GM19023 (cell line): Measurements from ENCODE around the gene METRNL.
A peak's percentile ranks its signal among the peaks of the same experiment; 100 is the strongest.
"Not testable (repeated sequence)": the region's sequence is repeated elsewhere in the genome, so short reads cannot be mapped to it uniquely, and the experiment has no call there.

Experiments
- ATAC-seq: cut with Tn5 transposase; IDR thresholded peaks from one replicate; pipeline ENCODE4 v1.9.1; 2021; ENCODE audit warnings: mild to moderate bottlenecking, moderate library complexity; ENCODE audit not compliant: unreplicated experiment

The METRNL gene

DNA sequence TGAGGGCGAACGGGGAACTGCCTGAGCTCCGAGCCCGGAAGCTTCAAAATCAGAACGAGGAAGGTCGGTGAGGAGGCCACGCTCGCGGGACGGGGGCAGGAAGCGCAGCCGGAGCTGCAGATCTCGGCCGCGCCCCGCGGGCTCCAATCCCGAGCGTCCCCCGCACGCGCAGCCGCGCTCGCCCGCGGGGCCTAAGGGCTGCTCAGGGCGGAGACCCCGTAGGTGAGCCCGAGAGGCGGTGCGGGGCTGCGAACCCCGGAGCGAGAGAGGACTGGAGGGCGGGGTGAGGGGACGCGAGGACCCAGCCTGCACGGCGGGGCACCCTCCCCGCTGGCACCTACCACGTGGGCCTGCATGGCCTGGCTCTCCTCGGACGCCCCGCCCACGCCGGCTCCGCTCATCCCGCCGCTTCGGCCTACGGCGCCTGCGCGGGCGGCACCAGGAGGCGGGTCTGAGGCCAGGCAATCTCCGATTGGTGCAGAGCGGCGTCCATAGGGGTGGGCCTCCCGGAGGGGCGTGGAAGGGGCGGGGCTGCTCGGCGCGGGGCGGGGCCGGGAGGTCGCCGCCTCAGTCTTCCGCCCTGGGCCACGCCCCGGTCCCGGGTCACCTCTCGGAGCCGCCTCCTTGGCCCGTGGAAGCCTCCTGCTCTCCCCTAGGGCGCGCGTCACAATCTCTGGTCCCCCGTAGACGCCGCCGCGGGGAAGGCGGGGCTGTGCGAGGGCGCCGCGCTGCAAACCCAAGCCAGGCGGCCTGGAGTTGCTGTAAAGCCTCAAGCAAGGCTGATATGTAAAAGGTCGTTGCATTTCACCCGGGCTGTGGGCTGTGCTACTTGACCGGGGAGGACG, 27.8 kb upstream of the METRNL start:
- ATAC-seq, result peak; percentile 90

DNA sequence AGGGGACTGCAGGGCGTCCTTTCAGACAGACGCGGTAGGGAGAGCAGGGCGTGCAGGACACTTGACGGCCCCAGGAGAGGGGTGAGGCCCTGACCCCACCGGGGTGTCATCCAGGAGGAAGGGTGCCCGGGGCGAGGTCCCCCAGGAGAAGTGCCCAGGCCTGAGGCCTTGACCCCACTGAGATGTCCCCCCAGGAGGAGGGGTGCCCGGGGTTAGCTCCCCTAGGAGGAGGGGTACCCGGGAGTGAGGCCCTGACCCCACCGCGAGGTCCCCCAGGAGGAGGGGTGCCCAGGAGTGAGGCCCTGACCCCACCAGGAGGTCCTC, 27.2 kb upstream of the METRNL start:
- ATAC-seq, result no peak

DNA sequence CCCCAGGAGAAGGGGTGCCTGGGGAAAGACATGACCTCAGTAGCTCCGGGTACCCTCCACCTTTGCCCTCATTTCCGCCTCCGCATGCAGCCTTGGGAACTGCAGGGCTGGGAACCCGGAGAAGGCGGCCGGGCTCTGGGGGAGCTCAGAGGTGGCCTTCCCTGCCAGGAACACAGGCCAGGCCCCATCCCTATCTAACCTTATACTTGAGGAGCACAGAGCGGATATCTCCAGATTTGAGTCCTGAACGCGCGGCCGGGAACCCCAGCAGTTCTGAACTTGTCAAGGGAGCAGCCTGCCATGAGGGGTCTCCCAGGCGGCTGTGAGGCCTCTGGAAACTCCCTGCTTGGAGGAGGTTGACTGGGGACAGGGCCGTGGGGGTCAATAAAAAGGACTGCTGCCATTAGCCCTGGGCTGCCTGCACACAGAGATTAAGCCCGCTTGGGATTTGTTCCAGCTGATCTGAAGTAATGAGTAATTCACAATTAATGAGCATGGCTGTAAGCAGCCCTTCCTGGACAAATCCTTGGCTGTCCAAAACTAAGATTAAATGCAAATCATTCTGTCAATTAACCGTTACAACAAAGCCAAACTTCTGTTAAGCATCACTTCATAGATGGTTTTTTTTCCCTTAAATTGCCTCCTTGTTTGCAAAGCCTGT, 26.3 kb upstream of the METRNL start:
- no peak for ATAC-seq

DNA sequence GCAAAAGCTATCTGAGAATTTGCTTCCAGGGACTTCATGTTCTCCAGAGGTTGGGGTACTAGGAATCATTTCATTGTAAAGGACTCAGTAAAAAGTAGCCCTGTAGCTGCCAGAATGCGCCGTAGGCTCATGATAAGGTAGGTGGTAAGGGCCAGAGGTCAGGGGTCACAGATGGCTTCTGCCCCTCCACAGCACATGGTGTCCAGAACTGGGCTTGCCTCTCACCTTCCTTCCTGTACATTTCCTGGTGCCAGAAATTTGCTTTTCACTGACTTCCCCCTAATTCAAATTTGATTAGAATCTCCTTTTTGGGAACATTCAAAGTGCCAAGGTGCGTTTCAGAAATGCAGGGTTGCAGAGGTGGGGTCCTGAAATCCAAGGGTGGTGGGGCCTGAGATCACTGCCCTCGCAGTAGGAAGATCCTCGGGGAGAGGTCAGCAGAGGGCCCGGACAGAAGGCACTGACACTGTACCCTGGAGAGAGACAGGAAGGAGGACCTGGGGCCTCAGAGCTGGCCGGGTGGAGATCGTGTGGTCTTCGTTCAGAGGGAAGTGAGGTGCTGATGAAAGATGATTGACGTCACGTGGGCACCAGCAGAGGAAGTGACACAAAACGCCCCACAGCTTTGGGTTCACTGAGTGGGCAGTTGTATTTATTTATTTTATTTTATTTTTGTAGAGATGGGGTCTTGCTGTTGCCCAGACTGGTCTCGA, 25.5 kb upstream of the METRNL start:
- no peak for ATAC-seq

GRCh38 chr17:83054518-83055125, 24.8 kb upstream of the METRNL start:
- ATAC-seq, result no peak

GRCh38 chr17:83055176-83055575, 24.2 kb upstream of the METRNL start:
- not testable (repeated sequence) for ATAC-seq

- ATAC-seq, result no peak
Measured at GRCh38 chr17:83055911-83056582, 23.4 kb upstream of the METRNL start.

GRCh38 chr17:83056583-83057396, 22.6 kb upstream of the METRNL start:
- ATAC-seq, result no peak

DNA sequence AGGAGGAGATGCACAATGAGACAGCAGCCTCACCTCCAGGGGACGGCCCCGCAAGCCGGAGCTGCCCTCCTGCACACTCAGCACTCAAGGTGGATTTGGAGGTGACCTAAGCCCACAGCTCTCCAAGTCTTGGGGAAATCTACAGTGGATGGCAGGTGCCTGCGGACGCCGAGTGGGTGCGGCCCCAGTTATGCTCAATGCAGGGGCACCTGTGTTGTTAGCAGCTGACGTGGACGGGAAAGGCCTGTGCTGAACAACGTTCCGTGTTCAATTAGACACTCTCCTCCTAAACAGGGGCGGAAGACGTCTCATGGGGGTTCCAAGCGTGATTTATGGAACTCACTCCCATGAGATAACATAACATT, 22.0 kb upstream of the METRNL start:
- no peak for ATAC-seq

GRCh38 chr17:83057793-83058265, 21.6 kb upstream of the METRNL start:
- no peak for ATAC-seq

DNA sequence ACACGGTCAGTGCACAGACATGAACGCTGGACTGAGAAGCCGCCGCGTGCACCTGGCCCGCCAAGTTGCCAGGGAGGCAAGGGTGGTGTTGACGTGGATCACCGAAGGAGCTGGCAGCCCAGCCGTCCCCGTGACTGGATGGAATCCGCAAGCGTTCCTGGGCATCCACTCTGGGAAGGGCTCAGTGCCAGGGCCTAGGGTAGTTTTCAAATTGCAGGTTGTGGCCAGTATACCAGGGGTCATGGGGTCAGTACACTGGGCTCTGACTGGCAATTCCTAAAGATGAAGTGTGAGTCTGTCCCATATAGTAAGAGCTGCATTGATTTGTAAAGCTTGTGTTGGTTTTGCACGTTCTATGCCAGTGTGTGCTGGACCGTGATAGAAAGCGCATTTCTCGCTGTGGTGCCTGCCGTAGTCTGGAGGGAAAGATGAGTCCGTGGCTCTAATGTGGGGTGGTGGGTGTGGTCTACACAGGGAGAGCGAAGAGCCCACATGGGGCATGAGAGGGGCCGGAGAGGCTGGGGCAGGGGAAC, 21.1 kb upstream of the METRNL start:
- ATAC-seq, result no peak

DNA sequence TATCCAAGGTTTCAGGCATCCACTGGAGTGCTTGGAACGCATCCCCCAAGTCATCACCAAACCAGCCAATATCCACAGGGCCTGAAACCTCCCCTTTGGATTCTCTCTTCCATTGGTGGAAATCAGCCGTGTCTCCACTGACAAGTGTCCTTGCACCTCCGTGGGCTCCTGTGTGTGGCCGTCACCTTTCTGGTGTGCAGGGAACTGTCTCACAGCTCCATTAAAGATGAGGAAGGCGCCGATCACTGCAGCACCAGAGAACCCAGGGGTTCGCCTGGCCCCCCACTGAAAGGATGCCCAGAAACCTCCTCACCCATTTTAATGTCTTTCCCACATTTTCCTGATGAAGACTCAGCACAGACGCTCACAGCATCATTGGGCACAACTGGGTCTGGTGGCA, 17.8 kb upstream of the METRNL start:
- ATAC-seq, result no peak

DNA sequence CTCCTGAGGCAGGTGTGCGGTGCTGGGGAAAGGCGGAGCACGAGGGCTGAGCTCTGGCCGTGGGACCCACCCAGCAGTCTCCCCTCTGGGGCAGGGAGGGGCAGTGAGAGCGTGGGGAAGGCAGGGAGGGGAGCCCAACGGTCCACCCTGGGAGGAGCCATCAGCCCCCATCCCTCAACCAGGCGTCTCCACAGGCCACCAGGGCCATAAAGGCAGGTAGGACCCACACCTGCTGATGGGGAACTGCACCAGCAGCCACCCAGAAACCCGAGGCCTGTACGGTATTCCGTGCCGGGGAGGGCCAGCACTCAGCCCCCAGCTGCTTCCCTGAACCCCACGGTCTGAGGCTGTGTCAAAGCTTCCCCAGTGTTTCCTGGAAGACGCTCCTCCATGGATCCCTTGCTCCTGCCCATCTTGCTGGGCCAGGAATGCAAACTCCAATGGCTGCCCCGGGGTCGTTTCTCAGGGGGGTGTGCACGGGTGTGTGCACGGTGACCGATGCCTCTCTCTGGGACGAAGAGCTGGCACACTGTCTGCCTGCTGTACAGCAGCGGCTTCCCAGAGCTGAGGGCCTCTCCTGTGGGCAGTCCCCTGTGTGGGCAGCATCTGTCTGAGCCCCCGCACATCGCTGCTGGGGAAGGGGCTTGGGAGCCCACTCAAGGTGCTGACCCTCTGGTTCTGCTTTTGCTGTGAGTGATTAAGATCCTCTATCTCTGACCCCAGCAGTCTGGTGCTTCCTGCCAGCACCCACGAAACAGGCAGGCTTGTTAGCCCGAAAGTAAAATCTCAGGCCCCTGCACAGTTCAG, 17.2 kb upstream of the METRNL start:
- no peak for ATAC-seq

DNA sequence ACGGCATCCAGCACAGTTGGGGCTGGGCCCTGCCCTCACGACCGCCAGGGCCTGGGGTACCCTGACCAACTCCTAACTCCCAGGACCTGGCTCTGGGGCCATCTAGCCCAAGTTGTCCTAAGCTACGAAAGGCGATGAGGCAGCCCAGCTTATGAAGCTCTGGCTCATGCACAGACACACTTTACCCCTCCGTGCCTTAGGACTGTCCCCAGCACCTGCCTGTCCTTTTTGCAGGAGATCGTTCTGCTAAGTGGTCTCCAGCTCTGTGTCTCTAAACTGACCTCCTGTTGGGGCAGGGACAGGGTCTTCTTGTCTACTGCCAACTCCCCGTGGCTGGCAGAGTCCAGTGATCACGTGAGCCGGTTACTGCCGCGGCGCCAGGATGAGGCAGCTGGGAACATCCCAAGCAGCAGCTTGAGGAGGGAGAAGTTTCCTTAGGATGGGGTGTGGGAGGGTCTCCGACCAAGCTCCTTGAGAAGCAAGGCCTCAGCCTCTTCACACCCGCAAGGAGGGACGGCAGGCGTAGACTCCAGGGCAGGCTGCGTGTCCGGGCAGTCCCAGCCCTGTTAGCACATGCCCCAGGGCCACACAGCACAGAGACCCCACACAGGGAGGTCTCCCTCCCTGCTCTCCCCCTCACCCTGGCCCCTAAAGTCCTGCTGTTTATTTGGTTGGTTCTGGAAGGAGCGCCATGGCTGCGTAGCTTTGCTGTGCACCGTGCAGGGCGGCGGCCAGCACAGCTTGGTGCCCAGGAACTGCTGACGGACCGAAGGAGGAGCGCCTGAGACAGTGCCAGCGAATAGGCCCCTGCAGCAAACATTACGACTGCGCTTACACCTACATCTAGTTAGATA, 16.4 kb upstream of the METRNL start:
- ATAC-seq, result no peak

GRCh38 chr17:83064021-83064731, 15.2 kb upstream of the METRNL start:
- ATAC-seq, result no peak

GRCh38 chr17:83064732-83065659, 14.4 kb upstream of the METRNL start:
- no peak for ATAC-seq
